VCaP (cell line): ENCODE measurements around the gene CES3.
A peak's percentile ranks its signal among the peaks of the same experiment; 100 is the strongest.
"Not testable (repeated sequence)": the region's sequence is repeated elsewhere in the genome, so short reads cannot be mapped to it uniquely, and the experiment has no call there.

Experiments used
- H3K27ac ChIP-seq: fragments of 450-650 bp; 2 replicates; pipeline ENCODE4 v1.5.1; 2017
- TF ChIP-seq, protein P1 (sequence below): fragments of 450-650 bp; conservative IDR thresholded peaks from 2 replicates; pipeline ENCODE4 v1.5.1; 2017; ENCODE audit warnings: mild to moderate bottlenecking, moderate library complexity

The CES3 gene

DNA sequence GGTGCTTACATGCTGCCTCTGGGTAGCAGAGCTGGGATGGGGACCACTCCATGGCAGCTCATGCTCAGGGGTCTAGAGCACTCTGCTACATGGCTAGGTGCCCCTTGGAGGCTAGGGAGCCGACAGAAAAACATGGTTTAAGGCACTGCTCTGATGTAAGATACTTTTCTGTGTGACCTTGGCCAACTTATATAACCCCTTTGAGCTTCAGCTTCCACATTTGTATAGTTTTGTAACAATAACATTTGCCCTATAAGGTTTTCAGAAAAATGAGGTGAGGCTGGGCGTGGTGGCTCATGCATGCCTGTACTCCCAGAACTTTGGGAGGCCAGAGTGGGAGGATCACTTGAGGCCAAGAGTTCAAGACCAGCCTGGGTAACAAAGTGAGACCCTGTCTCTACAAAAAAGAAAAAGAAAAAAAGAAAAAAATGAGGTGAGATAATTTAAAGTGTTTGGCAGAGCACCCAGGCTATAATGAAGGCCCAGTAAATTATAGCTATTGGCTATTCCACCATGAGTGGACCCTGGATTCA, 30.5 kb downstream of the CES3 start:
- no peak overlapping the region for H3K27ac ChIP-seq
- TF ChIP-seq, protein P1, sequence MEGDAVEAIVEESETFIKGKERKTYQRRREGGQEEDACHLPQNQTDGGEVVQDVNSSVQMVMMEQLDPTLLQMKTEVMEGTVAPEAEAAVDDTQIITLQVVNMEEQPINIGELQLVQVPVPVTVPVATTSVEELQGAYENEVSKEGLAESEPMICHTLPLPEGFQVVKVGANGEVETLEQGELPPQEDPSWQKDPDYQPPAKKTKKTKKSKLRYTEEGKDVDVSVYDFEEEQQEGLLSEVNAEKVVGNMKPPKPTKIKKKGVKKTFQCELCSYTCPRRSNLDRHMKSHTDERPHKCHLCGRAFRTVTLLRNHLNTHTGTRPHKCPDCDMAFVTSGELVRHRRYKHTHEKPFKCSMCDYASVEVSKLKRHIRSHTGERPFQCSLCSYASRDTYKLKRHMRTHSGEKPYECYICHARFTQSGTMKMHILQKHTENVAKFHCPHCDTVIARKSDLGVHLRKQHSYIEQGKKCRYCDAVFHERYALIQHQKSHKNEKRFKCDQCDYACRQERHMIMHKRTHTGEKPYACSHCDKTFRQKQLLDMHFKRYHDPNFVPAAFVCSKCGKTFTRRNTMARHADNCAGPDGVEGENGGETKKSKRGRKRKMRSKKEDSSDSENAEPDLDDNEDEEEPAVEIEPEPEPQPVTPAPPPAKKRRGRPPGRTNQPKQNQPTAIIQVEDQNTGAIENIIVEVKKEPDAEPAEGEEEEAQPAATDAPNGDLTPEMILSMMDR = no peak

DNA sequence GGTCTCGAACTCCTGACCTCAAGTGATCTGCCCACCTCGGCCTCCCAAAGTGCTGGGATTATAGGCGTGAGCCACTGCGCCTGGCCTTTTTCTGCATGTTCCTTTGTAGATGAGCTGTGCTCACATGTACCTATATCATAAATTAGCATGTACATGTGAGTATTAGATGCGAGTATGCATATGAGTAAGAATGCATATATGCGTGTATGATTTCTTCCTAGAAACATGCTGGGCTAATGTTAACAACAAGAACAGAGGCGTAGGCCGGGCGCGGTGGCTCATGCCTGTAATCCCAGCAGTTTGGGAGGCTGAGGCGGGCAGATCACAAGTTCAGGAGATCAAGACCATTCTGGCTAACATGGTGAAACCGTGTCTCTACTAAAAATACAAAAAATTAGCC, 32.5 kb downstream of the CES3 start:
- H3K27ac ChIP-seq = not testable (repeated sequence)

DNA sequence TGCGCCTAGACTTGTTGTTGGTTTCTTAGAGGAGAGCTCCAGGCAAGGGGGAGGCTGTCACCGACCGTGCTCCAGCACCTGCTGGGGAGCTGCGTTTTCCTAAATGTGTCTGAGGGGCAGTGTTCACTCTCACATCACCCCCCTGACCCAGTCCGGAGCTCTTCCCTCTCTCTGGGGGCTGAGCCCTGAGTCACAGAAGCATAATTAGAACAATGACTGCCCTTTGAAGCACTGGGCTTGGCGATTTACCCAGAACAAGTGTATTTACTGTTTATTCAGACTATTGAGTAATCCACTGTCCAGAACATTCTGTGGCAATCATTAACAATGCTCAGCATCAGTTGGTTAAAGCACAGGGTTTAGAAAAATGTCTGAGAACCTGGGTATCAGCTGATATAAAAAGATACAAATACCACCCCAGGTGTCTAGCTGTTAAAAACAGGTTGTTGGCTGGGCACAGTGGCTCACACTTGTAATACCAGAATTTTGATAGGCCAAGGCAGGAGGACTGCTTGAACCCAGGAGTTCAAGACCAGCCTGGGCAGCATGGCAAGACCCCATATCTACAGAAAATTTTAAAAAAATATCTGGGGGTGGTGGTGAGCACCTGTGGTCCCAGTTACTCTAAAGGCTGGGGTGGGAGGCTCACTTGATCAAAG, 35.4 kb downstream of the CES3 start:
- H3K27ac ChIP-seq = peak overlapping the region; percentile 24
- TF ChIP-seq, protein P1 = no peak

DNA sequence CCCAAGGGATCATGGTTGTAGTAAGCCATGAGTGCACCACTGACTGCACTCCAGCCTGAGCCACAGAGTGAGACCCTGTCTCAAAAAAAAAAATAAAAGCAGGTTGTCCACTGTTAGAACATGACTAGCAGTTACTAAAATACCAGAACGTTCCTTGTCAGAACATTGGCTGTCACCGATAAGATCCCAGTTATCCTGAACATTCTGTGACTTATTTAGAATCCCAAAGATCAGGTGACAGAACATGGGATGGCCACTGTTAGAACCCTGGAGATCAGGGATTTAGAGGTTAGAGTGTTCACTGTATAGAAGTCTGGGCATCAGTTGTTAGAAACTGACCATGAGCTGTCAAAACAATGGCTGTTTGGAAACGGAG, 35.9 kb downstream of the CES3 start:
- H3K27ac ChIP-seq = no peak overlapping the region
- TF ChIP-seq, protein P1 = no peak

DNA sequence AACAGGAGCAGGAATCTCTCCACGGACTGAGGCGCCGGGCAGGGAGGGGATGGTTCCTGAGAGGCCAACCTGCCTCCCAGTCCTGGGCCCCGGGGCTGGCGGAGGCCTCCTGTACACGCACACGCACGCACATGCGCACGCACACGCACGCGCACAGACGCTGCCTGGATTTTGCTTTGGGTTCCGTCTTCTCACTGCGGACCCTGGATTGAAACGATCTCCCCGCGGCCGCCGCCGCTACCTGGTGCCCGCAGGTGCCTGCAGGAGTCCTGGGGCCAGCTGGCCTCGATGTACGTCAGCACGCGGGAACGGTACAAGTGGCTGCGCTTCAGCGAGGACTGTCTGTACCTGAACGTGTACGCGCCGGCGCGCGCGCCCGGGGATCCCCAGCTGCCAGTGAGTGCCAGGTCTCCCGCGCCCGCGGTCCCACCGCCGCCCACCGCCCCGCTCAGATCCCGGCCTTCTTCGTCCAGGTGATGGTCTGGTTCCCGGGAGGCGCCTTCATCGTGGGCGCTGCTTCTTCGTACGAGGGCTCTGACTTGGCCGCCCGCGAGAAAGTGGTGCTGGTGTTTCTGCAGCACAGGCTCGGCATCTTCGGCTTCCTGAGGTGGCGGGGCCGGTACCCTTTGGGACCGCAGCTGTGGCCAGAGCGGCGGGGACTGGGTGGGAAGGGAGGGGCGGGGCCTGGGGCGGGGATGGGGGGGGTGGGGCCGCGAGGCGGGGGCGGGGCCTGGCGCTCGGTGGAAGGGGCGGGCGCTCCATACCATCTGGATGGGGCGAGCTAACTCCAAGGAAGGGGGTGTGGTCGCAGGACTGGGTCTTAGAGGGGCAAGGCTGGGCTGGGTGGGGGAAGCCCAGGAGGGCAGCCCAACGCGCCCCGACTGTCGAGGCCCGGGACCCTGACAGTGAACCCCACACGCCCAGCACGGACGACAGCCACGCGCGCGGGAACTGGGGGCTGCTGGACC, 39.6 kb downstream of the CES3 start:
- TF ChIP-seq, protein P1 = no peak
- H3K27ac ChIP-seq = no peak overlapping the region

DNA sequence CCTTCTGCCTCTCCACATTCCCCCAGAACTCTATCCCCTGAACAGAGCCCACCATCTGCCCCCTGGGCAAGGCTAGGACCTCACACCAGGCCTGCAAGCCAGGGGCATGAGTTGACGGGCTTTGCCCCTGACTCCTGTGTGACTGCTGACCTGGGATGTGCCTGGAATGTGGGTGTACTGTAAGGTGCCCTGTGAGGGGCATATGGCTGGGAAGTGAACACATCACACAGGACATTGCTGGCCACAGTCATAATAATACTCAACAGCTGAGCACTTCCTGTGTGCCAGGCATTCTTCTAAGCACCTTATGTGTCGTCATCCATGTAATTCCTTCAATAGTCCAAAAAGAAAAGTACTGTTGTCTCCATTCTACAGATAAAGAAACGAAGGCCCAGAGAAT, 40.7 kb downstream of the CES3 start:
- H3K27ac ChIP-seq = no peak overlapping the region
- TF ChIP-seq, protein P1 = no peak

DNA sequence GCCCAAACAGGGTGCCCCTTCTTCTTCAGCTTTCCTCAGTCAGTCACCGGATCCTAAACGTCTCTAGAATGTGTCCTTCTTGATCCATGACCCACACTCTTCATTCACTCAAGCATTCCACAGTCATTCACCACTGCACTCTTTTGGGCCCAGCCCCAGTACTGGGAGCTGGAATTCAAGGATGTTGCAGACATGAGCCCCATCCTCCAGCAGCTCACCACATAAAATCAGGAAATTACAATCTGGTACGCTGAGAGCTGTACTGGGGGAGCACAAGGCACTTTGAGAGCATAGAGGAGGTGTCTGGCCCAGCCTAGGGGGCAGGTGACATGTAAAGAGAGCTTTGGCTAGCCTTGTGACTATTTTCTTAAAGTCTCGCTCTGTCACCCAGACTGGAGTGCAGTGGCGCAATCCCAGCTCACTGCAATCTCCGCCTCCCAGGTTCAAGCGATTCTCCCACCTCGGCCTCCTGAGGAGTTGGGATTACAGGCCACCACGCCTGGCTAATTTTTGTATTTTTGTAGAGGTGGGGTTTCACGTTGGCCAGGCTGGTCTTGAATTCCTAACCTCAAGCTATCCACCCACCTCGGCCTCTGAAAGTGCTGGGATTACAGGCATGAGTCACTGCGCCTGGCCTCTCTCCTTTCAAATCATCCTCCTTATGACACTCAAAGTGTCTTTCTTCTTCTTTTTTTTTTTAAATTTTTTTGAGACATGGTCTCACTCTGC, 46.0 kb downstream of the CES3 start:
- TF ChIP-seq, protein P1 = no peak
- no peak overlapping the region for H3K27ac ChIP-seq
